ENCODE results near the gene AFP. TPM values are rescaled to one million over a fixed set of nuclear protein-coding genes. Genes with fewer than 3 reads are reported as not detected.

AFP gene
- total RNA-seq, 2 experiments from 2014 or later: not detected

- no peak for DNase-seq (ENCODE audit: low spot score)
- Histone ChIP-seq H3K4me1 (ENCODE audit: insufficient read depth, low read length, poor library complexity, severe bottlenecking) (no peaks in the 10 kb centered on the region), H3K4me2 (ENCODE audit: low read length) (no peak overlapping the region), H2AFZ (ENCODE audit: low read length) (no peak overlapping the region), H3K9me2 (ENCODE audit: insufficient read depth, low read length) (no peaks in the 10 kb centered on the region), H3K9me3 (ENCODE audit: low read length) (no peaks in the 10 kb centered on the region), H3K27ac (ENCODE audit: low read depth, low read length, poor library complexity, severe bottlenecking) (no peak overlapping the region), H4K20me1 (ENCODE audit: insufficient read depth, low read length) (no peaks in the 10 kb centered on the region), H3K4me3 (ENCODE audit: low read depth, low read length, poor library complexity, severe bottlenecking) (no peak overlapping the region), H3K79me2 (ENCODE audit: insufficient read depth, low read depth, low read length) (no peaks in the 10 kb centered on the region), H3K36me3 (ENCODE audit: insufficient read depth, low read length) (no peaks in the 10 kb centered on the region)
- CTCF ChIA-PET (ENCODE audit: unreplicated experiment): no interaction called here
- BruUV-seq (replicated peaks): no TSS peak
- TF ChIP-seq CTCF (conservative IDR thresholded peaks at IDR 0.05; ENCODE audit: low read length) (no peak), EZH2phosphoT487 (IDR thresholded peaks at IDR 0.05; ENCODE audit: borderline replicate concordance, low read depth, low read length) (no peak)
- POLR2A ChIA-PET: no interaction called here
- intact Hi-C loops (cut with micrococcal nuclease; ENCODE audit: unreplicated experiment): no loop called here
These were observed 16.1 kb downstream of the AFP start for GRCh38 chr4:73451981-73452747.

- no TSS peak for BruUV-seq (replicated peaks)
- no peak for TF ChIP-seq CTCF (conservative IDR thresholded peaks at IDR 0.05; ENCODE audit: low read length)
- no peak for TF ChIP-seq EZH2phosphoT487 (IDR thresholded peaks at IDR 0.05; ENCODE audit: borderline replicate concordance, low read depth, low read length)
- no peaks in the 10 kb centered on the region for H3K79me2 ChIP-seq (ENCODE audit: insufficient read depth, low read depth, low read length)
- no peaks in the 10 kb centered on the region for H3K9me3 ChIP-seq (ENCODE audit: low read length)
- intact Hi-C loops (cut with micrococcal nuclease; ENCODE audit: unreplicated experiment): no loop called here
- no peaks in the 10 kb centered on the region for H3K4me1 ChIP-seq (ENCODE audit: insufficient read depth, low read length, poor library complexity, severe bottlenecking)
- H3K4me2 ChIP-seq (ENCODE audit: low read length): no peak overlapping the region
- H3K27ac ChIP-seq (ENCODE audit: low read depth, low read length, poor library complexity, severe bottlenecking): no peak overlapping the region
- POLR2A ChIA-PET: no interaction called here
- H3K4me3 ChIP-seq (ENCODE audit: low read depth, low read length, poor library complexity, severe bottlenecking): no peak overlapping the region
- H3K9me2 ChIP-seq (ENCODE audit: insufficient read depth, low read length): no peaks in the 10 kb centered on the region
- CTCF ChIA-PET (ENCODE audit: unreplicated experiment): no interaction called here
- H3K36me3 ChIP-seq (ENCODE audit: insufficient read depth, low read length): no peaks in the 10 kb centered on the region
- H4K20me1 ChIP-seq (ENCODE audit: insufficient read depth, low read length): no peaks in the 10 kb centered on the region
- DNase-seq (ENCODE audit: low spot score): no peak
- H2AFZ ChIP-seq (ENCODE audit: low read length): no peak overlapping the region
These were observed 17.1 kb downstream of the AFP start for GRCh38 chr4:73452953-73453700.

GRCh38 chr4:73453701-73454005 lies 17.6 kb downstream of the AFP start:
- H3K4me2 ChIP-seq (ENCODE audit: low read length): no peak overlapping the region
- H2AFZ ChIP-seq (ENCODE audit: low read length): no peak overlapping the region
- H3K9me2 ChIP-seq (ENCODE audit: insufficient read depth, low read length): no peaks in the 10 kb centered on the region
- DNase-seq (ENCODE audit: low spot score): no peak
- no peaks in the 10 kb centered on the region for H3K79me2 ChIP-seq (ENCODE audit: insufficient read depth, low read depth, low read length)
- H3K9me3 ChIP-seq (ENCODE audit: low read length): no peaks in the 10 kb centered on the region
- intact Hi-C loops (cut with micrococcal nuclease; ENCODE audit: unreplicated experiment): no loop called here
- H3K36me3 ChIP-seq (ENCODE audit: insufficient read depth, low read length): no peaks in the 10 kb centered on the region
- H4K20me1 ChIP-seq (ENCODE audit: insufficient read depth, low read length): no peaks in the 10 kb centered on the region
- ChIA-PET CTCF (ENCODE audit: unreplicated experiment) (no interaction called here), POLR2A (no interaction called here)
- no peak for TF ChIP-seq CTCF (conservative IDR thresholded peaks at IDR 0.05; ENCODE audit: low read length)
- TF ChIP-seq EZH2phosphoT487 (IDR thresholded peaks at IDR 0.05; ENCODE audit: borderline replicate concordance, low read depth, low read length): no peak
- H3K4me3 ChIP-seq (ENCODE audit: low read depth, low read length, poor library complexity, severe bottlenecking): no peak overlapping the region
- H3K27ac ChIP-seq (ENCODE audit: low read depth, low read length, poor library complexity, severe bottlenecking): no peak overlapping the region
- H3K4me1 ChIP-seq (ENCODE audit: insufficient read depth, low read length, poor library complexity, severe bottlenecking): no peaks in the 10 kb centered on the region
- no TSS peak for BruUV-seq (replicated peaks)

Measured in OCI-LY7 (cell line).